Spleen (tissue), 7 donors: ENCODE data around the gene IVNS1ABP.

Experiments
- POLR2A ChIP-seq, 3 donors: fragments of 450-650 bp; IDR thresholded peaks; one replicate each; pipeline ENCODE4 v1.5.1; 2017; ENCODE audit warnings: antibody characterized with exemption in 3 of 3, mild to moderate bottlenecking in 1 of 3
- POLR2AphosphoS5 ChIP-seq, 3 donors: sonication (generic); formaldehyde crosslinking; IDR thresholded peaks; one replicate each; pipeline ENCODE4 v1.5.1; 2017; ENCODE audit warnings: antibody characterized with exemption in 3 of 3
- TF ChIP-seq, protein P1 (sequence below), 11 experiments: fragments of 200-600 bp in 7 of 11; fragments of 450-650 bp in 4 of 11; sonication (generic) in 4 of 11; IDR thresholded peaks in 8 of 11; conservative IDR thresholded peaks in 3 of 11; 1 replicate in 7 of 11; 2 replicates in 4 of 11; pipeline versions ENCODE4 v1.4.0 to v1.8.0; 2016 to 2021; ENCODE audit warnings: antibody characterized with exemption in 11 of 11, inconsistent platforms in 4 of 11, mild to moderate bottlenecking in 1 of 11
- donor health status: DM: no; HTN: no; CAD: no; lungs with moderate emphysema.
- donor health status: DM: no; HTN: no; CAD: no.
- donor health status: DM: no; HTN: no; CAD: no.

DNA sequence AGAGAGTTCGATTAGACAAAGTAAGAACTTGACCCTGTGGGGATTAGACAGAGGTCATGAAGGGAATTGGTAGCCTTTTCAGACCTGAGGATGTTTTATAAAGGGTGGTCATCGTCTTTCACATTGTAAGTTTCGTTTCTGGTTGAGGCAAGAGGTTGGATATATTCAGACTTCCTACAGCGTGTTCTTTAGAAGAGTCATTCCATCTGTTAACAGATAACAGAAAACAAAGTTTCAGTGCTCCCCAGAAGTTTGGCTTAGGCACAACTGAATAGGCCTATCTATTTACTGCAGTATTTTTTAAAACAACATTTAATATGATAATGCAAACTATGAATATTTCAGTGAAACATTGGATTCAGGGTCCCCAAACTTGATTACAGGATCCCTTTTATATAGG lies 17.1 kb upstream of the IVNS1ABP start:
- TF ChIP-seq, protein P1, sequence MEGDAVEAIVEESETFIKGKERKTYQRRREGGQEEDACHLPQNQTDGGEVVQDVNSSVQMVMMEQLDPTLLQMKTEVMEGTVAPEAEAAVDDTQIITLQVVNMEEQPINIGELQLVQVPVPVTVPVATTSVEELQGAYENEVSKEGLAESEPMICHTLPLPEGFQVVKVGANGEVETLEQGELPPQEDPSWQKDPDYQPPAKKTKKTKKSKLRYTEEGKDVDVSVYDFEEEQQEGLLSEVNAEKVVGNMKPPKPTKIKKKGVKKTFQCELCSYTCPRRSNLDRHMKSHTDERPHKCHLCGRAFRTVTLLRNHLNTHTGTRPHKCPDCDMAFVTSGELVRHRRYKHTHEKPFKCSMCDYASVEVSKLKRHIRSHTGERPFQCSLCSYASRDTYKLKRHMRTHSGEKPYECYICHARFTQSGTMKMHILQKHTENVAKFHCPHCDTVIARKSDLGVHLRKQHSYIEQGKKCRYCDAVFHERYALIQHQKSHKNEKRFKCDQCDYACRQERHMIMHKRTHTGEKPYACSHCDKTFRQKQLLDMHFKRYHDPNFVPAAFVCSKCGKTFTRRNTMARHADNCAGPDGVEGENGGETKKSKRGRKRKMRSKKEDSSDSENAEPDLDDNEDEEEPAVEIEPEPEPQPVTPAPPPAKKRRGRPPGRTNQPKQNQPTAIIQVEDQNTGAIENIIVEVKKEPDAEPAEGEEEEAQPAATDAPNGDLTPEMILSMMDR (IDR thresholded peaks at IDR 0.05 in 8 of 11, conservative IDR thresholded peaks at IDR 0.05 in 3 of 11): no peak
- no peak for TF ChIP-seq POLR2A (IDR thresholded peaks at IDR 0.05)
- no peak for TF ChIP-seq POLR2AphosphoS5 (IDR thresholded peaks at IDR 0.05)
